HG03196 (cell line): ENCODE data around the gene TOM1L1.

Experiments
- ATAC-seq: cut with Tn5 transposase; IDR thresholded peaks from one replicate; pipeline ENCODE4 v1.9.1; 2021; ENCODE audit not compliant: unreplicated experiment

The TOM1L1 gene

GRCh38 chr17:54892360-54892759 is 8.3 kb upstream of the TOM1L1 start:
- no peak for ATAC-seq

GRCh38 chr17:54898576-54898975 is 2.1 kb upstream of the TOM1L1 start:
- no peak for ATAC-seq

DNA sequence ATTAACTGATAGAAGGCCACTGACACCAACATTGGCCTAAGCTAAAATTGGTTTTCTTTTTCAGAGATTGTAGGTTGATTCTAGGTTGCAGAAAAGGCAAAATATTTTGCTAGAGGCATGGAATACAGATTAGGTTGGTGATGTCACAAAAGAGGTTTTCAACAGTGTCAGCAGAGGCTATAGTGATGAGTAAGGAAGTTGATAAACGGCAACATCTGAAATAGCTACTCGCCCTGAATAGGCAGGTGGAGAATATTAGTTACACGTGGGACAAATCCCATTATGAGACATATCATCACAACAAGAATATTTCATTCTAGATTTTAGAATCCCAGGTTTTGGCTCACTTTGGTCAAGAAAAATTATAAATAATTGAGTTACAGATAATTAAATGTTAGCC is 1.5 kb upstream of the TOM1L1 start:
- ATAC-seq, result no peak

GRCh38 chr17:54899721-54900456 is 763 bp upstream of the TOM1L1 start:
- ATAC-seq, result no peak

DNA sequence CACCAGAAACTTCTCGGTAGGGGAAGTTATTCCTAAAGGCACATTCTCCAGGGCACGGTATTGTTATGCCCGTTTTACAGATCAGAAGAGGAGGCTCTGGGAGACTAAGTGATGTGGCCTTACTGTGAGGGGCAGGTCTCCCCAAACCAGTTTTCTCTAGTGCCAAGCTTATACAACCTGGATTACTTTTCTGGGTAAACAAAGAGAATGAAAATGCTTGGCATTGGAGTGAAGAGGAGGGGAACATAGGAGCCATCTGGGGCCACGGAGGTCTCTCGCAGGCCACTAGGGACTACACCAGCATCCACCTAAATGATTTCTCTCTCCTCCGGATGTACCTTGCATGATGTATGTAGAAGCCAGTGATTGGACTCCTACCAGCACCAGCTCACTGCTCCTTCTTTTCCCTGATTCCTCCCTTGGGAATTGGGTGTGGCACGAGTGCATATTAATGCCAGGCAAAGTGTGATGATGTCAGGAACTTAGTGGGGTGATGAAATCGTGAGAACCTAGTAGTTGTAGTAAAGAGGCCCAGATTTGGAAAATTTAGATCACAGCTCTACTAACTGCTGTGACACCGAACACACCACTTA is 674 bp downstream of the TOM1L1 start:
- ATAC-seq, result no peak

DNA sequence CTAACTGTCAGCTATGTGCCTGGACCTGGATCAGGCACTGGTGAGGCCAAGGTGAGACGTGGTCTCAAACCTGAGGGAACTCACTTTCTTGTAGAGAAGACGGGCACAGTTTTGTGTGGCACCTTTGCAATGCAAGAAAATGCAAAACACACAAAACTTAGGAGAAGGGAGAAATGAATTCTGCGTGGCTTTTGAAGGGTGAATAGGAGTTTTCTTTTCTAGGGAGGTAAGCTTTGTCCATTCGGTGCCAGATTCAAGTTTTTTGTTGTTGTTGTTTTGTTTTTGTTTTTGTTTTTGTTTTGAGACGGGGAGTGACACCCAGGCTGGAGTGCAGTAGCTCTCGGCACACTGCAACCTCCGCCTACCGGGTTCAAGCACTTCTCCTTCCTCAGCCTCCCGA is 1.4 kb downstream of the TOM1L1 start:
- ATAC-seq, result no peak

DNA sequence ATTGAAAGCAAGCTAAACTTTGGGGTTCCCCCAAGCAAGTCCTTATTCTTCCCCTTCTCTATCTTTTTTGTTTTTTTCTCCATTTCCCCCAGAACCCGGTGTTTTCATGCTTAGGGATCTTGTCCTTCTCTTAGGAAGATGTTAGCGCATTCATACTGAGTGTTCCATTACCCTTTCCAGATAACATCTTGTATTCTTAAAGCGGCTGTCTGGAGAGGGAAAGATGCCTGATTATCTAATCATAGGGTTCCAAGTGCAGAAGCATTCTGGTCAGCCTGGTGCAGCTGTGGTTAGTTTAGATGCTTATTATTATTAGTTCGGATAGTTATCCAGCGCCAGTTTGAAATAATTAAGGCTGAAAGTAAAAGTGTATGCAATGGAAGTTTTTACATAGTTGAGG is 2.0 kb downstream of the TOM1L1 start:
- ATAC-seq, result no peak

GRCh38 chr17:54903375-54903774 is 2.7 kb downstream of the TOM1L1 start:
- no peak for ATAC-seq

- no peak for ATAC-seq
Observed at GRCh38 chr17:54906683-54907082, 6.0 kb downstream of the TOM1L1 start.

DNA sequence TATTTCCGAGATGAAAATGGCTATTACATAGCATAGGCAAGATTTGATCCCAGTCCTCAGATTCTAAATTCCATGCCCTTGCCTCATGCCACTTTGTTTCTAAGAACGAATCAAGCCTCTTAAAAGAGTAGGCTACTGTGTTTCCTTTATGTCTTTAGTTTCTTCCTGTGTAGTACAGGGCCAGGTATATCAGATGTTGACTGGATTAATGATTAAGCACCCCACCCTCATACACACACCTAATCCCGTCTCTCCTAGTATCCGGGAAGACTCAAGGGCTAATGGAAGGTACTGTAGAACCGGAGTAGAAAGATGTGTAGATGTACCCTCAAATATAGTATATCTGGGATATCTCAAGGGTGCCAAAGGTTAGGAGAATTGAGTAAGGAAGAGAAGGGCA is 6.7 kb downstream of the TOM1L1 start:
- no peak for ATAC-seq

DNA sequence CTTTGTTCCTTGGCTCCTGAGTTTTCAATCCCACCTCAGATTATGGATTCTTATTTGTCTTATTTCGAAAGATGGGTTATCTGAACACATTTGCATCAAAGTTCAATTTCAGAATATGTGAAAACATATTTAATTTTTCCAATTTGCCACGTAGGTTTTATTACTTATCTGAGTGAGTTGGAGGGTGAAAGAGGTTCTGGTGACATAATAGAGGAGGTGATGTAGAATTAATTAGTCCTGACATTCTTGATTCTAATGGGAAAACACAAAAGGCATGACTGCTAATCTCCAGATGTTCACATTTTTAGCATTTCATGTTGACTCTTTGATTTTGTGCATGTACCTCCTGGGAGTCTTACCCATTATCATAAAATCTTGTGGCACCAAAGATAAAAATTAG is 9.1 kb downstream of the TOM1L1 start:
- no peak for ATAC-seq

- ATAC-seq, result no peak
Observed at GRCh38 chr17:54916721-54917120, 16.1 kb downstream of the TOM1L1 start.

DNA sequence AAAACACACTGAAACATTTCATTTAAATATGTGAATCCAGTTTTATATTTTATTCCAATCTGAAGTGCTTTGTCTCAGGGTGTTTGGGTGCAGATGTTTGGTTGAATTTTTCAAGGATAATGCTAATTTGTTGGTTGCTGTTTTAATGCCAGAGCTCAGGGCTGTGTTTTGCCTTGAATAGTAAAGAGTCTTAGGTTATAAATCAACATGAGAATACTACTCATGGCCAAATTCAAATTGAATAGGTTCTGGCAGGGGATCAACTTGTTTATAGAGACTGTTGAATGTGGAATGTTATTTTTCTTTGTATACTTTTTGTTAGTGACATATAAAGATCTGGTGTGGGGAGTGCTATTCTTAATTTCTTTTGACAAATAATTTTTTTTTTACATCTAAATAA is 18.8 kb downstream of the TOM1L1 start:
- ATAC-seq, result no peak

DNA sequence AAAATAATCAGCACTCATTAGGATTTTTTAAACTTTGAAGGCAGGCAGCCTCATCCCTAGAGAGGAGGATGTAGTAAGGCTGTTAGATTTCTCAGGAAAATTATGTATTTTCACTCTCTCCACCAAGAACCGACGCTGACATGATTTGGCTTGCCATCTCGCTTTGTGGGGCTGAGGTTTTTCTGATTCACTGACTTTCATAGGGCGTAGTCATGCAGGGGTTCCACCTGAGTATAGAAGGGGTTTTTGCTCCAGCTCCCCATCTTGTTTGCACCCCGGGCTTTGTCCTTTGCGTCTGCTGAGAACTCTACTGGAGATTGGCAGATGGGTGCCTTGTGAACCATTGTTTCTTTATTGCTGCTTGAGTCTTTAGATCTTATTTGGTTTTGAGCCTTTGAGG is 20.2 kb downstream of the TOM1L1 start:
- ATAC-seq, result no peak

GRCh38 chr17:54924405-54924804 is 23.8 kb downstream of the TOM1L1 start:
- no peak for ATAC-seq

GRCh38 chr17:54927525-54927924 is 26.9 kb downstream of the TOM1L1 start:
- ATAC-seq, result no peak

DNA sequence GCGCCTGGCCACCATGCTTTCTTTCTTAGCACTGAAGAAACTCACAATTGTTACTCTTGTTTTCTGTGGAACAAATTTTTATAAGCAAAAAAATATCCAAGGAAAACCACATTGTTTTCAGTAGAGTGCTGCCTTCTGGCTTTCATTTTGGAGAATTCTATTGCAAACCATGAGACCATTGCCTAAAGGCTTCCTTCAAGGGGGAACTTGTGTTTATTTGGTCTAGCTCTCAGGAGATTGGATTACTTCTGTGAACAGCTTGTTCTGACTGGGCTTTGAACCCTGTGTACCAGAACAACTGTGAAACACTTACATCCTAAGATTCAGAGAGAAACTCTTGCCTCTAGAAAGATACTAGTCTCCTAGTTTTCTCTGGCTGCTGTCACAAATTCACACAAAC is 32.1 kb downstream of the TOM1L1 start:
- ATAC-seq, result no peak

DNA sequence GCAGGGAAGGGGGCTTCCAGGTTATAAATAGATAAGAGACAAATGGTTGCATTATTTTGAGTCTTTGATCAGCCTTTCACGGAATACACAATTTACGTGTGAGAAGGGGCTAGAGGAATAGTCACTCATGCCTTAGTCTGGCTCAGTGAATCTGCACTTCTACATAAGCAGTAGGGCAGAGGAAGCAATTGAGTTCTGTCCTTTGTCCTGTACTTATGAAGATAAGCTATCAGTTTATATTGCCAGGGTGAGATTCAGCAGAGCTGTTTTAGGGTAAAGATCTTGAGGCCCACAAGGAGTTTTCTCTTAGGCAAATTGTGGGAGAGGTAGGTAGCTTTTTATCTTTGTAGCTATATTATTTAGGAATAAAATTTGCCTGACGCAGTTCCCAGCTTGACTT is 33.3 kb downstream of the TOM1L1 start:
- ATAC-seq, result no peak

DNA sequence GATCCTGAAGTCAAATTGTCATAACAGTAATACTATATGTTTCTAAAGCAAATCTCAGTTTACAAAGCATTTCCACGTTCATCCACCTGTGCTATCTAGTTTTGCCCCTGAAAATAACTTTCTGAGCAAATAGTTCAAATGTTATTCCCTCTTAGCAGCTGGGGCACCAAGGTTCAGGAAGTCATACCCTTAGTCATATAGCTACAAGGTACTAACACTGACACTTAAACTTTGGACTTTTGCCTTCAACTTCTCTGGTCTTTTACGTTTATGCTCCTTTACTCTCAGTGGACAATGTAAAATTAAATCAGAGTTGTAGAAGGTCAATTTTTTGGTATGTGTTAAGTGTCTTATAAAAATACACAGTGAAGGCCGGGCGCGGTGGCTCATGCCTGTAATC is 34.8 kb downstream of the TOM1L1 start:
- ATAC-seq, result no peak

GRCh38 chr17:54937018-54937417 is 36.4 kb downstream of the TOM1L1 start:
- no peak for ATAC-seq

DNA sequence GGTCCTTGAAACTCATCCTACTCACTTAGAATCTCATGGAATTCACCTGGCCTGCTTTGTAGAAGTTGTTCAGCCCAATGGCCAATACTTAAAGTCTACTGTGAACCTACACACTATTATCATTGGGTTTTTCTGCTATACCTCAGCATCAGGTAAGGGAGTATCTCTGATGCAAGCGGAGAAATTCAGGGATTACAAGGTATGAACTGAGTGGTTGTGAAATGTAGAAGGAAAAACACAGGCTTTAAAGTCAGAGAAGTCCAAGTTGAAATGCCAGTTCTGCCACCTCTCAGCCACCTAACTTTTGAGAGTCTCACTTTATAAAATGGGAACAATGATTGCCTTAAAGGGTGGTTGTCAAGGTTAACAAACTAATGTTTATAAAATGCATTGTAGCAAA is 36.8 kb downstream of the TOM1L1 start:
- ATAC-seq, result no peak

DNA sequence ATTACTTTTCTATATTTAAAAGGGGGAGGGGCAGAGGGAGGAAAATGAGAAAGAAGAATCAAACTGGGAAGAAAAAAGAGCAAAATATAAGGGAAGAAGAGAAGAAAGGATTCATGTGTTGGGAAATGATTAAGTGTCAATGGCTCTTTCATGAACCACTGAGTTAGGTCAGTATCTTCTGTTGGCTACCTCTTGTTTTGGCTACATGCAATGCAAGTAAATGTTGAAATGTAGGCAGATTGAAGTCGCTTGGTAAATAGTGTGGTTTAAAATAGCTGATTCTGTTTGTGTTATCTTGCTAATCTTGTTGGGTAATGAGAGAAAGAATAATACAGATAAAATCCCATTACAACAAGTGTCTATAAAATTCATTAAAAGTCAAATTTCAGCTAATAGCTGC is 40.6 kb downstream of the TOM1L1 start:
- ATAC-seq, result no peak

DNA sequence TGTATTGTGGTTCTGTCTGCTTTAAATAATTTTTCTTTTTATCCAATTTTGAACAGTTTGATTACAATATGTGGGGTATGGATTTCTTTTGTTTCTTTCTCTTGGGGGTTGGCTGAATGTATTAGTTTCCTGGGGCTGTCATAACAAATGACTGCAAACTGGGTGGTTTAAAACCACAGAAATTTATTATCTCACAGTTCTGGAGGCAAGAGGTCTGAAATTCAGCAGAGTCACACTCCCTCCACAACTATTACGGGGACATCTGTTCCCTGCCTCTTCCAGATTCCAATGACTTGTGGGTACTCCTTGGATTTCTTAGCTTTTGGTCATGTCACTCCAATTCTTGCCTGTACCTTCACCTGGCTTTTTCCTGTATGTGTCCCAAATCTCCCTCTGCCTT is 44.1 kb downstream of the TOM1L1 start:
- ATAC-seq, result no peak
